Heart left ventricle (tissue), 16 donors: ENCODE data around the gene DMAC2. TPM values are rescaled to one million over a fixed set of nuclear protein-coding genes. Genes with fewer than 3 reads are reported as not detected.

Source experiments
- ATAC-seq, 4 donors: fragments of 200-7000 bp; cut with Tn5 transposase; one replicate each; pipeline ENCODE4 v1.9.1; 2020 to 2022; ENCODE audit warnings: moderate library complexity in 4 of 4, mild to moderate bottlenecking in 3 of 4, moderate number of reproducible peaks in 1 of 4
- DNase-seq, 5 donors: peaks; one replicate each; pipeline ENCODE4 v3.0.0-alpha.2; 2020
- H3K27ac ChIP-seq, 12 donors: fragments of 200-600 bp; sonication (generic) in 4 of 12; one replicate each; pipeline versions ENCODE4 v1.5.0 to v1.8.0; 2016 to 2022; ENCODE audit warnings: mild to moderate bottlenecking in 2 of 12
- H3K27me3 ChIP-seq, 9 donors: fragments of 200-600 bp; sonication (generic) in 2 of 9; one replicate each; pipeline versions ENCODE4 v1.5.1 to v1.8.0; 2016 to 2022; ENCODE audit warnings: mild to moderate bottlenecking in 3 of 9
- H3K36me3 ChIP-seq, 9 donors: fragments of 200-600 bp; sonication (generic) in 2 of 9; one replicate each; pipeline versions ENCODE4 v1.5.0 to v1.8.0; 2018 to 2022; ENCODE audit warnings: mild to moderate bottlenecking in 2 of 9
- H3K4me1 ChIP-seq, 12 donors: fragments of 200-600 bp; sonication (generic) in 4 of 12; one replicate each; pipeline versions ENCODE4 v1.5.0 to v1.8.0; 2016 to 2022; ENCODE audit warnings: mild to moderate bottlenecking in 3 of 12
- H3K4me3 ChIP-seq, 12 donors: fragments of 200-600 bp; sonication (generic) in 4 of 12; one replicate each; pipeline versions ENCODE4 v1.5.0 to v1.8.0; 2017 to 2022; ENCODE audit warnings: mild to moderate bottlenecking in 9 of 12, moderate library complexity in 4 of 12
- H3K9me3 ChIP-seq, 12 donors: fragments of 200-600 bp; sonication (generic) in 4 of 12; one replicate each; pipeline versions ENCODE4 v1.5.0 to v1.8.0; 2016 to 2022; ENCODE audit warnings: mild to moderate bottlenecking in 1 of 12
- CTCF ChIP-seq, 12 donors: fragments of 200-600 bp; sonication (generic) in 4 of 12; IDR thresholded peaks; one replicate each; pipeline versions ENCODE4 v1.5.0 to v1.8.0; 2018 to 2022; ENCODE audit warnings: antibody characterized with exemption in 12 of 12, mild to moderate bottlenecking in 5 of 12
- POLR2A ChIP-seq, 2 donors: fragments of 450-650 bp; IDR thresholded peaks; one replicate each; pipeline ENCODE4 v1.6.1; 2017; ENCODE audit warnings: antibody characterized with exemption in 2 of 2, mild to moderate bottlenecking in 2 of 2, moderate library complexity in 2 of 2
- WGBS, 4 donors: extraction: QIAGEN DNeasy Blood & Tissue Kit in 2 of 4; methylation state at CpG; one replicate each; pipeline versions ENCODE4 v1.1.5 to v1.1.7; 2013 to 2018; 5-methylcytosine and 5-hydroxymethylcytosine counted together
- intact Hi-C, 10 donors: fragments of 100-400 bp; cut with DNase I; formaldehyde crosslinking; loops; one replicate each; pipeline versions ENCODE4 v1.11.1 to v1.14.2; 2022
- polyA plus RNA-seq, 2 donors: library from polyadenylated mRNA; stranded (reverse); fragments of 200-250 nt; gene quantifications; one replicate each; pipeline ENCODE4 v1.2.3, GENCODE V29; 2013
- total RNA-seq, 9 donors: library from RNA; depleted of rRNA in 2 of 9; stranded (reverse); fragments of >200 nt in 2 of 9; fragmentation: NEBNext Ultra II Directional in 3 of 9; extraction: Animal tissue kit (Norgen Biotek cat#: 25700) in 3 of 9; gene quantifications; one replicate each; pipeline versions ENCODE4 v1.1.0 to v1.2.4, GENCODE V29; 2016 to 2023
- donor health status: ischemic (EF 13 %, LVEDD 7.1; RV severe dilation, severe dysfunction).
- donor health status: healthy with polysubstance abuse.
- donor health status: DM: no; HTN: yes; CAD: no.
- donor health status: DM: no; HTN: no; CAD: no.
- donor health status: ischemic (EF 25% LVEDD 6.9; RV normal size, moderate dysfunction).
- donor health status: ischemic (EF 25% LVEDD 5.7; RV mildly dilated, moderate dysfunction).
- donor health status: healthy.
- donor health status: DM: yes; HTN: yes; CAD: no.
- donor health status: ischemic (EF 35%, LVEDD 5.7; RV mildly dilated, moderate dysfunction).
- donor health status: nonischemic (EF 11% LVEDD 7.7; RV severe dilation, severe dysfunction).
- donor health status: DM: yes; HTN: yes; CAD: no.
- donor health status: PGD.
- donor health status: ischemic (EF 29% LVEDD 5.4; RV normal size, mild dysfunction).
- donor health status: nonischemic (EF 23%, LVEDD 6.1; RV moderate dilation, normal function).

The DMAC2 gene
- total and polyA plus RNA-seq, 11 donors = 67.9 to 138 (median 114) TPM

DNA sequence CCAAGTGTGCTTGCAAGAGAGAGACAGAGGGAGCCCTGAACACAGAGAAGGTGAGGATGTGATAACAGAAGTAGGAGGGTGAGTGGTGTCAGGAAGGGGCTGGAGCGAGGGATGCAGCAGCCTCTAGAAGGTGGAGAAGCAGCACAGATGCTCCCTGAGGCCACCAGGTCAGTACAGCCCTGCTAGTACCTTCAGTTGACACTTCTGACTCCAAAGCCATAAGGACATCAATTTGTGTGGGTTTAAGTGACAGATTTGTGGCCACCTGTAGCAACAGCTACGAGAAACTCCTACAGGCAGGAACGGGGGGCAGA is 10.1 kb upstream of the DMAC2 start:
- WGBS, 4 donors = 64 to 82% (median 73%) methylated on average over 3 of the region's 3 CpGs
- ATAC-seq = no peak
- H3K27me3 ChIP-seq = peaks cover 0 to 9% (median 0%) of the 10 kb centered on the region in 9 donors
- no peaks in the 10 kb centered on the region for H3K9me3 ChIP-seq
- TF ChIP-seq POLR2A (IDR thresholded peaks at IDR 0.05) = no peak
- peaks cover 0 to 21% (median 10%) of the 10 kb centered on the region in 12 donors for H3K4me1 ChIP-seq
- H3K27ac ChIP-seq = no peak overlapping the region
- intact Hi-C loops = loop anchor here (1.0 to 10.0 kb wide), 15 partner anchors 47 to 245 kb away; no protein-coding TSS in a partner anchor
- H3K36me3 ChIP-seq = peaks cover 0 to 4% (median 0%) of the 10 kb centered on the region in 9 donors
- no peak overlapping the region for H3K4me3 ChIP-seq
- no peak for DNase-seq

DNA sequence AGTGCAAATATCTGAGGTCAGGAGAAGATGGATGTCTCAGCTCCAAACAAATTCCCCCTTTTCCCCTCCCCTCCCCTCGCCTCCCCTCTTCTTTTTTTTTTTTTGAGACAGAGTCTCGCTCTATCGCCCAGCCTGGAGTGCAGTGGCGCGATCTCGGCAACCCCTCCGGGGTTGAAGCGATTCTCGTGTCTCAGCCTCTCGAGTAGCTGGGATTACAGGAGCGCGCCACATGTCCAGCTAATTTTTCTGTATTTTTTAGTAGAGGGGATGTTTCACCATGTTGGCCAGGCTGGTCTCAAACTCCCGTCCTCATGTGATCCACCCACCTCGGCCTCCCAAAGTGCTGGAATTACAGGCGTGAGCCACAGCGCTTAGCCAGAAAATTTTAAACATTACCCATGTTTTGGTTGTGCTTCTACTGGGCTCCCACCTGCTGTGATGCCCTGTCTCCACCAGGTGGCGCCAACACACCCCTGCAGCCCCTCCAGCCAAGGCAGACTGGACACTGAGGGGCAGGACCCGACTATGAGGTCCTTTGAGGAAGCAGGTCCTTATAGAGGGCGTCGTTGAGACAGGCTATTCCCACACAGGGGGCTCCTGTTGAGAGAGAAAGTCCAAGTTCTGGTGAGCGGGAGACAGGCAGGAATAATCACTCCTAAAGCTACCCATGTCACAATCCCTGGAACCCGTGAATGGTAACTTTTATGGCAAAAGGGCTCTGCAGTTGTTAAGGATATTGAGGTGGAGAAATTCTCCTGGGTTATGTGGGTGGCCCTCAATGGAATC is 9.6 kb upstream of the DMAC2 start:
- Histone ChIP-seq H3K36me3 (peaks cover 0 to 2% (median 0%) of the 10 kb centered on the region in 9 donors), H3K27me3 (peaks cover 0 to 9% (median 0%) of the 10 kb centered on the region in 9 donors), H3K27ac (no peak overlapping the region), H3K9me3 (no peaks in the 10 kb centered on the region), H3K4me1 (peaks cover 0 to 21% (median 8%) of the 10 kb centered on the region in 12 donors), H3K4me3 (peak overlapping the region in 9 of 12 donors; percentile 7 to 43 (median 32))
- intact Hi-C loops = loop anchor here (1.0 to 10.0 kb wide), 11 partner anchors 88 to 244 kb away; no protein-coding TSS in a partner anchor
- whole genome bisulfite sequencing, 4 donors = 3 to 7% (median 6%) methylated on average over 22 of the region's 22 CpGs
- DNase-seq (peak; percentile 74 to 89 (median 80)), ATAC-seq (peak; percentile 70 to 93 (median 91))
- TF ChIP-seq CTCF (IDR thresholded peaks at IDR 0.05) (peak; percentile 96 to 100 (median 98)), POLR2A (IDR thresholded peaks at IDR 0.05) (no peak)

DNA sequence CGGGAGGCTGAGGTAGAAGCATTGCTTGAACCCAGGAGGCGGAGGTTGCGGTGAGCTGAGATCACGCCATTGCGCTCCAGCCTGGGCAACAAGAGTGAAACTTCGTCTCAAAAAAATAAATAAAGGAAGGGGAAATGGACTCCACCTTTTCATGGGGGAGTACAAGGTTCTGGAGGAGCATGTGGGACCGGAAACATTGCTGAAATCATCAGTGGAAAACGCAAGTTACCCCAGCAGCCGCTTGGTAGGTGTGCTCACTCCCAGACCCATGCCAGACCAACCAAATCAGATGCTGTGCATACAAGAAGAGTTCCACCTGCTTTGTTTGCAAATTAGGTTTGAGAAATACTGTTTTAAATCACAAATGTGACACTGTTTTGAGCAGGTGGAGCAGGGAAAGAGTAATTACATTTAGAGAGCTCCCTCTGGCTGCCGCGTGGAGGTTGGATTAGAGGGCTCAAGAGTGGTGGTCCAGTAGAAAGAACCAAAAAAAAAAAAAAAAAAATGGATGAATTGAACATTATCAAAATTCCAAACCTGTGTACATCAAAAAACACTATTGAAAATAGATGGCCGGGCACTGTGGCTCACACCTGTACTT is 8.1 kb upstream of the DMAC2 start:
- TF ChIP-seq CTCF (IDR thresholded peaks at IDR 0.05) (peak in 7 of 12 donors; percentile 7 to 47 (median 29)), POLR2A (IDR thresholded peaks at IDR 0.05) (no peak)
- H3K27ac ChIP-seq = peak overlapping the region in 10 of 12 donors; percentile 34 to 84 (median 76)
- ATAC-seq = peak; percentile 13 to 63 (median 30)

DNA sequence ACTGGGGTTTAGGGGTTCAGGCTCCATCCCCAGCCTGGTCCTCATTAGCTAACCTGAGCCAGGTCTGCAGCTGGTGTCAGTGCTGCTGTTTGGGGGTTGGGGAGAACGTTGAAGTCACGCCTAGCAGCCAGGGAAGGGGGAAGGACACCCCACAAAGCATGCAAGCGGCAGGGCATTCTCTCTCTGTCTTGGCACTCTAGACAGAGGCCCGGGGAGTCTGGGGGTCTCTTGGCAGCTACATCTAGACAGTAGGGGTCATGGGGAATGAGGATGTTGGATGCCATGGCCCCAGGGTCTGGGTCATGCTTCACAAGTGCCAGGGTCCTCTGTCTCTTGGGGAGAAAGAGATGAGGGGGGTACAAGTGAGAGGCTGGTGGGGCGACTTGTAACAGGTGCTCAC is 5.9 kb upstream of the DMAC2 start:
- TF ChIP-seq POLR2A (IDR thresholded peaks at IDR 0.05) (no peak), CTCF (IDR thresholded peaks at IDR 0.05) (no peak)
- Histone ChIP-seq H3K36me3 (no peaks in the 10 kb centered on the region), H3K4me3 (no peak overlapping the region), H3K27ac (no peak overlapping the region), H3K9me3 (no peaks in the 10 kb centered on the region), H3K27me3 (peaks cover 0 to 9% (median 0%) of the 10 kb centered on the region in 9 donors), H3K4me1 (peaks cover 0 to 21% (median 8%) of the 10 kb centered on the region in 12 donors)
- intact Hi-C loops = loop anchor here in 7 of 10 donors (5.0 to 10.0 kb wide), 4 partner anchors 99 to 241 kb away; no protein-coding TSS in a partner anchor
- WGBS, 4 donors = 55 to 73% (median 66%) methylated on average over 2 to 5 of the region's 5 CpGs
- DNase-seq (no peak), ATAC-seq (no peak)

More for the DNA sequence above, 8.1 kb upstream of the DMAC2 start:
- intact Hi-C loops = loop anchor here (2.0 to 10.0 kb wide), 8 partner anchors 89 to 243 kb away; no protein-coding TSS in a partner anchor
- no peaks in the 10 kb centered on the region for H3K36me3 ChIP-seq
- 54 to 61% (median 56%) methylated on average over 12 of the region's 12 CpGs for WGBS, 4 donors
- H3K9me3 ChIP-seq = no peaks in the 10 kb centered on the region
- no peak for DNase-seq
- peaks cover 0 to 9% (median 0%) of the 10 kb centered on the region in 9 donors for H3K27me3 ChIP-seq
- peak overlapping the region in 11 of 12 donors; percentile 17 to 62 (median 54) for H3K4me3 ChIP-seq
- peaks cover 0 to 21% (median 8%) of the 10 kb centered on the region in 12 donors for H3K4me1 ChIP-seq
